ENCODE data around the gene SNED1.

SNED1 gene

DNA sequence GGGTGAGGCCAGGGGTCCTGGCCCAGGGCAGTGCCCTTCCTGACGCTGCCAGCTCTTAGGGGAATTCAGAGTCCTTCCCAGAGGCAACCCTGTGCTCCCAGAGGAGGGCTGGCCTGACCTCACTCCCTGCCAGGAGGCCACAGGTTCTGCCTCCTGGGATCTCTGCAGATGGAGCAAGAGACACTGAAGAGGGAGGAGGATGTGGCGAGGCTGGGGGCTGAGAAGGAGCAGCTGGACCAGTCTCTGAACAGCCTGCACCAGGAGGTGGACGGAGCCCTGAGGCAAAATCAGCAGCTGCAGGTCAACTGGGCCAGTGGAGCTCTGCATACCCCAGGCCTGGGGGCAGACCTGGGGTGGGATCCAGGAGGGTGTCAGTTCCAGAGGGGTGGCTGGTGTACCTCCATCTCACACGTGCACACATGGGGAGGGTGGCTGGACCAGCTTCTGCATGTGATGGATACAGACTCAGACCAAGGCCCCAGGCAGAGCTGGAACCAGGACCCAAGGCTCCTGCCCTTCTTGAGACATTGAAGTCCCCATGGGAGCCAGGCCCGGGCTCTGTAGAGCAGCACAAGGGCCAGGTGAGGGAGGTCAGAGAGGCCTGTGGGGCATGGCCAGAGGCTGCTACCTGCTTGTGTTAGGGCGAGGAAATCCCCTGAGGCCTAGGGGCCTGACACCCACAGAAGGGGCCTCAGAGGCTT, 9.7 kb upstream of the SNED1 start:
- TF ChIP-seq CTCF (IDR thresholded peaks at IDR 0.05; ENCODE audit: extremely low read depth, insufficient read depth, missing control alignments) = no peak
- no peak for DNase-seq (ENCODE audit: low spot score)
- in situ Hi-C loops (cut with MboI; ENCODE audit: low pct_unique_long_range_greater_than_20kb, low sequenced_read_pairs, unreplicated experiment) = no loop called here

DNA sequence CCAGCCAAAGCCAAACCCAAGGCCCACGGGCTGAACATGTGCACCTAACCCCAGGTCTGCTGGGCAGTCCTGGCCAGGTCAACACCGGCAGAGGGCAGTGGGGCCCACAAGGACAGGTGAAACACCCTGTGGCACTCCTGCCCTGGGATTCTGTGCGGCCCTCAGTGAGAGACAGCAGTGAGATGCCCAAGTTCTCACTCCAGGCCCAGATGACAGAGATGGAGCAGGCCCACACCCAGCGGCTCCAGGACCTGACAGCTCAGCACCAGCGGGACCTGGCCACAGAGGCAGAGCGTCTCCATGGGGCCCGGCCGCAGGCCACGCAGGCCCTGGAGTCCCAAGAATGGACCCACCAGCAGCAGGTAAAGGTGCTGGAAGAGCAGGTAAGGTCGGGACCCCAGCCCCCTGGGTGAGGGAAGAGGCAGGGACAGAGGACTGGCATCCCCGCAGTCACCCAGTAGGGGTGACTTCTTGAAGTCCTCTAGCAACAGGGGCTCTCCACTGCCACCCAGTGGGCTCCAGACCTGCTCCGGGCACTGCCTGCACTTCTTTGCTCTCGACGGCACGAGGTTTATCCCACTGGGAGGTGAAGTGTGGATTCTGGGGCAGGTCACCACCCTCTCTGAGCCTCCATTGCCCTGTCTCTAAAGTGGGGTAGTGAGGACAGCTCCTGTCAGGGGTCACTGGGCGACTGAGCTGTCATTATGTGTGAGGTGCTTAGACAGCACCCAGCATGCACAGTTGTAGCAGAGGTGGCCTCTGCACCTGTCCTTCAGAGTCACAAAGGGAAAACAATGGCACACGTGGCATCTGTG, 8.8 kb upstream of the SNED1 start:
- in situ Hi-C loops (cut with MboI; ENCODE audit: low pct_unique_long_range_greater_than_20kb, low sequenced_read_pairs, unreplicated experiment) = no loop called here
- peak; percentile 37 for TF ChIP-seq CTCF (IDR thresholded peaks at IDR 0.05; ENCODE audit: extremely low read depth, insufficient read depth, missing control alignments)
- no peak for DNase-seq (ENCODE audit: low spot score)

DNA sequence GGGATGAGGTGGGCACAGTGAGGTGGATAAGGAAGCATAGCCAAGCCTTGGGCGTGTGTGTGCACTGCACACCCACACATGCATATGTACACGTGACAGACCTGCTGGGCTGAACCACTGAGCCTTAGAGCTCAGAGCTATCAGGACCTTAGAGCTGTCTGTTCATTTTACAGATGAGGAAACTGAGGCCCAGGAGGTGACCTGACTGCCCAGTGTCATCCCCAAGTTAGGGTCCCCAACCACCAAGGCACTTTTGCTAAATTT, 8.2 kb upstream of the SNED1 start:
- in situ Hi-C loops (cut with MboI; ENCODE audit: low pct_unique_long_range_greater_than_20kb, low sequenced_read_pairs, unreplicated experiment) = no loop called here
- TF ChIP-seq CTCF (IDR thresholded peaks at IDR 0.05; ENCODE audit: extremely low read depth, insufficient read depth, missing control alignments) = no peak
- DNase-seq (ENCODE audit: low spot score) = no peak

GRCh38 chr2:240990726-240991377, 7.6 kb upstream of the SNED1 start:
- TF ChIP-seq CTCF (IDR thresholded peaks at IDR 0.05; ENCODE audit: extremely low read depth, insufficient read depth, missing control alignments) = no peak
- DNase-seq (ENCODE audit: low spot score) = no peak
- in situ Hi-C loops (cut with MboI; ENCODE audit: low pct_unique_long_range_greater_than_20kb, low sequenced_read_pairs, unreplicated experiment) = no loop called here

- TF ChIP-seq CTCF (IDR thresholded peaks at IDR 0.05; ENCODE audit: extremely low read depth, insufficient read depth, missing control alignments) = no peak
- DNase-seq (ENCODE audit: low spot score) = no peak
- in situ Hi-C loops (cut with MboI; ENCODE audit: low pct_unique_long_range_greater_than_20kb, low sequenced_read_pairs, unreplicated experiment) = no loop called here
Observed at GRCh38 chr2:240991378-240992263, 6.8 kb upstream of the SNED1 start.
